ENCODE data around the gene TOPAZ1. TPM values are rescaled to one million over a fixed set of nuclear protein-coding genes. Genes with fewer than 3 reads are reported as not detected.

Gene TOPAZ1
- total and polyA plus RNA-seq, 2 of the 8 experiments (the other 6 are each of a cell fraction or from before 2014, with no cell fraction given), result not detected

- Histone ChIP-seq H3K27me3 (replicated peaks in 1 of 4; ENCODE audit: control insufficient read depth in 3 of 4, extremely low read depth in 1 of 4, insufficient read depth in 3 of 4, low read length in 3 of 4) (0 out of 7 replicates have a peak, but pooled peaks cover 0 to 2% (median 0%) of the 10 kb centered on the region in 4 experiments), H2BK20ac (ENCODE audit: low read length) (no peak overlapping the region), H3K79me2 (ENCODE audit: control insufficient read depth in 1 of 2, insufficient read depth in 2 of 2, low read length in 2 of 2) (no peaks in the 10 kb centered on the region), H4K91ac (replicated peaks; ENCODE audit: insufficient read length, low read length) (no peak overlapping the region), H3K4me3 (ENCODE audit: extremely low read depth in 1 of 4, insufficient read depth in 2 of 4, low read depth in 3 of 4, low read length in 4 of 4) (no peak overlapping the region), H3K9ac (replicated peaks in 1 of 4; ENCODE audit: extremely low read depth in 1 of 4, low read depth in 3 of 4, low read length in 3 of 4) (no peak overlapping the region), H3K56ac (replicated peaks; ENCODE audit: insufficient read length, low read depth, low read length) (no peak overlapping the region), H2BK15ac (ENCODE audit: low read length) (no peak overlapping the region), H3K4me2 (ENCODE audit: insufficient read depth in 1 of 2, low read depth in 2 of 2, low read length in 2 of 2) (no peak overlapping the region), H4K20me1 (replicated peaks in 1 of 2; ENCODE audit: control insufficient read depth in 1 of 2, insufficient read depth in 2 of 2, low read length in 2 of 2) (no peaks in the 10 kb centered on the region), H3K23ac (ENCODE audit: insufficient read length) (no peak overlapping the region), H2AK5ac (ENCODE audit: low read depth, low read length) (no peak overlapping the region), H3K14ac (ENCODE audit: insufficient read length) (no peak overlapping the region), H4K5ac (ENCODE audit: insufficient read length, low read depth, low read length) (no peak overlapping the region), H3K4ac (replicated peaks; ENCODE audit: insufficient read length, low read depth, low read length) (no peak overlapping the region), H3K27ac (ENCODE audit: low read depth, low read length) (no peak overlapping the region), H2BK12ac (ENCODE audit: low read depth, low read length) (no peak overlapping the region), H3K79me1 (ENCODE audit: low read depth, low read length) (no peaks in the 10 kb centered on the region), H4K8ac (ENCODE audit: extremely low read depth, insufficient read depth, low read length) (no peak overlapping the region), H3K9me3 (ENCODE audit: insufficient read depth in 2 of 2, low read depth in 1 of 2, low read length in 1 of 2) (no peaks in the 10 kb centered on the region), H3K4me1 (replicated peaks in 1 of 4; ENCODE audit: control insufficient read depth in 3 of 4, insufficient read depth in 4 of 4, low read length in 3 of 4) (no peaks in the 10 kb centered on the region), H3K18ac (ENCODE audit: extremely low read depth, low read length) (no peak overlapping the region), H2AFZ (ENCODE audit: low read length) (no peak overlapping the region), H2BK5ac (ENCODE audit: low read depth, low read length) (no peak overlapping the region), H3K36me3 (ENCODE audit: control insufficient read depth in 2 of 4, insufficient read depth in 4 of 4, low read length in 3 of 4) (no peaks in the 10 kb centered on the region), H3K23me2 (ENCODE audit: low read depth, low read length) (no peaks in the 10 kb centered on the region), H2BK120ac (replicated peaks; ENCODE audit: low read depth, low read length) (no peak overlapping the region)
- ChIA-PET POLR2A (ENCODE audit: partially characterized antibody) (no interaction called here), CTCF (ENCODE audit: partially characterized antibody) (interaction anchor here (0.7 to 1.0 kb wide), 6 partner anchors 12 to 547 kb away, joined by 3 to 4 read pairs (median 3); no protein-coding TSS in a partner anchor)
- FAIRE-seq, result no peak
- WGBS, 2 experiments (ENCODE audit: extremely low coverage in 1 of 2, insufficient coverage in 1 of 2, insufficient read length in 1 of 2, insufficient replicate concordance in 2 of 2, low coverage in 1 of 2, low lambda C conversion rate in 2 of 2, missing lambda C conversion rate in 1 of 2), result 84% methylated on average over 4 of the region's 4 CpGs; no CpG with 5 or more reads in 1 of the 2 experiments
- DNase-seq (ENCODE audit: low read depth in 1 of 2, low spot score in 2 of 2), result no peak
- TF ChIP-seq CEBPB (IDR thresholded peaks at IDR 0.05; ENCODE audit: low read depth, low read length) (no peak), CTBP2 (IDR thresholded peaks at IDR 0.05; ENCODE audit: borderline replicate concordance, insufficient read depth, insufficient read length, low read length) (no peak), MAX (IDR thresholded peaks at IDR 0.05) (no peak), ATF2 (IDR thresholded peaks at IDR 0.05; ENCODE audit: low read length) (no peak), JUN (IDR thresholded peaks at IDR 0.05; ENCODE audit: low read depth, low read length) (no peak), CBX5 (IDR thresholded peaks at IDR 0.05; ENCODE audit: low read depth, low read length) (no peak), E2F6 (IDR thresholded peaks at IDR 0.05) (no peak), TAF1 (IDR thresholded peaks at IDR 0.05; ENCODE audit: low read depth, low read length) (no peak), RXRA (IDR thresholded peaks at IDR 0.05; ENCODE audit: insufficient read depth, low read depth, low read length) (no peak), SIX5 (IDR thresholded peaks at IDR 0.05; ENCODE audit: low read depth, low read length) (no peak), USF2 (IDR thresholded peaks at IDR 0.05; ENCODE audit: low read length) (no peak)
These were observed 35.4 kb upstream of the TOPAZ1 start for GRCh38 chr3:44206261-44206660.

Measured in H1 (cell line).